Measurements from ENCODE around the gene AJM1. TPM values are rescaled to one million over a fixed set of nuclear protein-coding genes. Genes with fewer than 3 reads are reported as not detected.
"Not testable (repeated sequence)": the region's sequence is repeated elsewhere in the genome, so short reads cannot be mapped to it uniquely, and the experiment has no call there.

Gene AJM1
- total RNA-seq = 10 to 100 TPM; 11.5 to 17.1 TPM

DNA sequence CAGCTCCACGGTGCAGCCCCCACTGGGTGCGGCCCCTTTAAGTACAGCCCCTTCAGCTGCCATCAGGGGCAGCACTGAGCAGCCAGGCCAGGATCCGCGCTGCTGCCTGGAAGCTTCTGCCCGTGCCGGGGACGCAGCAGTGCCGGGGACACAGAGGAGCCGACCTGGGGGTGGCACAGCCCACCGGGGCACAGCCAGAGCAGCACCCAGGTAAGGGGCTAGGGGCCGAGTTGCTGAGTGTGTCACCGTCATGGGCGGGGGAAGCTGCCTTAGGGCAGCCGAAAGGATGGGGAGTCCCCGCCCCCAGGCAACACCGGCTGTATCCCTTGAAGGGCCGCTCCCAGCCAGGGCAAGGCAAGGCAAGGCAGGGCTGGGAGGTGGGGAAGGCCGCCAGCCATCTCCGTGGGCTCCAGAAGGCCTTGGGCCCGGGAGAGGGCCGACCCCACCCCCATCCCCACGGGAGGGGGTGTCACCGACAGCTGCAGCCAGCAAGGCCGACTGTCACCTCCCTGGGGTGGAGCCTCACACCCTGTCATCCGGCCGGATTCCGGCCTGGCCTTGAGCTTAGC is at the start of gene AJM1:
Gene AJM1 (plus strand): TSS at position 99 of the 569 bp plus-strand sequence. CDS start 1,937 bp downstream, outside the sequence.
- not testable (repeated sequence) for H3K36me3 ChIP-seq, H3K9me3 ChIP-seq
- peak within 1 kb of the TSS; percentile 1 to 44 for H3K9ac ChIP-seq (ENCODE audit: low read depth in 2 of 2, low read length in 2 of 2)
- peak; percentile 77 for DNase-seq
- TF ChIP-seq, protein P1, sequence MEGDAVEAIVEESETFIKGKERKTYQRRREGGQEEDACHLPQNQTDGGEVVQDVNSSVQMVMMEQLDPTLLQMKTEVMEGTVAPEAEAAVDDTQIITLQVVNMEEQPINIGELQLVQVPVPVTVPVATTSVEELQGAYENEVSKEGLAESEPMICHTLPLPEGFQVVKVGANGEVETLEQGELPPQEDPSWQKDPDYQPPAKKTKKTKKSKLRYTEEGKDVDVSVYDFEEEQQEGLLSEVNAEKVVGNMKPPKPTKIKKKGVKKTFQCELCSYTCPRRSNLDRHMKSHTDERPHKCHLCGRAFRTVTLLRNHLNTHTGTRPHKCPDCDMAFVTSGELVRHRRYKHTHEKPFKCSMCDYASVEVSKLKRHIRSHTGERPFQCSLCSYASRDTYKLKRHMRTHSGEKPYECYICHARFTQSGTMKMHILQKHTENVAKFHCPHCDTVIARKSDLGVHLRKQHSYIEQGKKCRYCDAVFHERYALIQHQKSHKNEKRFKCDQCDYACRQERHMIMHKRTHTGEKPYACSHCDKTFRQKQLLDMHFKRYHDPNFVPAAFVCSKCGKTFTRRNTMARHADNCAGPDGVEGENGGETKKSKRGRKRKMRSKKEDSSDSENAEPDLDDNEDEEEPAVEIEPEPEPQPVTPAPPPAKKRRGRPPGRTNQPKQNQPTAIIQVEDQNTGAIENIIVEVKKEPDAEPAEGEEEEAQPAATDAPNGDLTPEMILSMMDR (IDR thresholded peaks at IDR 0.05) = peak; percentile 80
- peak within 1 kb of the TSS; percentile 84 for H3K27ac ChIP-seq
- H3K4me1 ChIP-seq = peaks cover 36% of the 10 kb centered on the region
- H3K4me3 ChIP-seq = peak within 1 kb of the TSS; percentile 43
- peaks cover 19% of the 10 kb centered on the region for H3K27me3 ChIP-seq
- intact Hi-C loops (cut with DNase I) = loop anchor here (10.0 kb wide), 1 partner anchor 48 kb away; the partner anchor contains the start of genes CCDC183 and TMEM141

DNA sequence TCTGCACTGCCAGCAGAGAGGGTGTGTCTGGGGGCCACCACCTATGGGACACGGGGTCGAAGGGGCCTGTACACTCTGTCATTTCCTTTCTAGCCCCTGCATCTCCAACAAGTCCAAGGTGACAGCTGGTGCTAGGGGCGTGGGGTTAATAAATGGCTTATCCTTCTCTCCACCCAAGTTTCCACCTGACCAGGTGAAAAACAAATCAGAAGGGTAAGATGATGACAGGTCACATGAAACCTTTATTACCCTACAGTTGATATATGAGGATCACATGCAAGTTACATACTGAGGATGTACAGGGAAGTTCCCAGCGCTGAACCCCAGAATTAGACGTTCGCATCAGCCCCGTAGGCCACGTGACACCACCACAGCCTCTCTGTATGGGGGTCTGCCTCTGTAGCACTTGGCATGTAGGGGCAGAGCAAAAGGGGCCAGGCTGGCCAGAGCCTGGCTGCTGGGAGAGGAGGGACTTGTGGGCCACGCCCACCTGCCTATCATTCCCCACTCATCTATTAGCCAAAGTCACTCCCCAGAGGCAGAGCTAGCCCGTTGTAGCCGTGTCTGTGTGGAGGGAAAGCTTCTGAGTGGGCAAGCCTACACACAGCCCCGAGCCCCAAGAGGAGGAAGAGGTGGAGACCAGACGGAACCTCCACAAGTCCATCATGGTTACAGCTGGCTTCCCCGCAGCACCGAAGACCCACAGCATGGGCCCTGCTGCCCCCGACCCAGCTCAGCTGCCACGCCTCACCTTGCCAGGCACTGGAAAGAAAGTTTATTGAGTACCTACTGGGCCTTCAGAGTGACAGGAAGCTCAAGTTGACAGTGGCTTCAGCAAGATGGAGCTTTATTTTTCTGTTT is 49.0 kb upstream of the AJM1 start:
- TF ChIP-seq, protein P1 (IDR thresholded peaks at IDR 0.05) = no peak
- no peaks in the 10 kb centered on the region for H3K27me3 ChIP-seq
- H3K4me1 ChIP-seq = peaks cover 20% of the 10 kb centered on the region
- no peaks in the 10 kb centered on the region for H3K36me3 ChIP-seq
- H3K9me3 ChIP-seq = no peaks in the 10 kb centered on the region
- intact Hi-C loops (cut with DNase I) = loop anchor here (10.0 kb wide), 1 partner anchor 51 kb away; the partner anchor contains the start of genes AJM1 and PHPT1
- H3K27ac ChIP-seq = peak overlapping the region; percentile 90
- DNase-seq = peak; percentile 54
- no peak overlapping the region for H3K4me3 ChIP-seq
- H3K9ac ChIP-seq (ENCODE audit: low read depth in 2 of 2, low read length in 2 of 2) = peak overlapping the region in 1 of 2 donors; percentile 94

DNA sequence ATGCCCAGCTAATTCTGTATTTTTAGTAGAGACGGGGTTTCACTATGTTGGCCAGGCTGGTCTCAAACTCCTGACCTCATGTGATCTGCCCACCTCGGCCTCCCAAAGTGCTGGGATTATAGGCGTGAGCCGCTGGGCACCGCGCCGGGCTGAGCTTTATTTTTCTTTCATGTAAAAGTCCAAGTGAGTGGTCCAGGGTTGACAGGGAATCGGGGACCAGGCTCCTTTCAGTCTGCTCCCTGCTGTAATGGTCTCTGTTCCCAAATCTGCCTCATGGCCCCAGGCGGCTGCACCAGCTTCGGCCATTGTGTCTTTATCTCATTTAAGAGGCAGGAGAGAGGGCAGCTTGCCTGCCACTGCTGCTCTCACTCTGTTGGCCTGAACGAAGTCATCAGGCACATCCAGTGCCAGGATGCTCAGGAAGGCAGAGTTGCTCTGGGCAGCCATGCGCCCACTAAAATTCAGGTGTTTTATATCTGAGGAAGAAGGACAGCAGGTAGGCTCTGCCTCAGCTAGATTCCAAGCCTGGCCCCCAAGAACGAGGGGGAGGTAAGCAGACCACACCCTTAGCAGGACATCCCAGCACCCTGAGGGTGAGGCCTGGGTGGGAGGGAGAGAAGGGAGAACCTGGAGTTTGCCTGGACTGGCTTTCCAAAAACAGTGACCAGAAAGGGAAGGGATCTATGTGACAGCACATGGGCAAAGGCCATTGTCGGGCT is 47.8 kb upstream of the AJM1 start:
- Histone ChIP-seq H3K9me3 (no peaks in the 10 kb centered on the region), H3K27me3 (no peaks in the 10 kb centered on the region), H3K4me3 (no peak overlapping the region), H3K27ac (peak overlapping the region; percentile 90), H3K36me3 (no peaks in the 10 kb centered on the region), H3K9ac (ENCODE audit: low read depth in 2 of 2, low read length in 2 of 2) (peak overlapping the region in 1 of 2 donors; percentile 1), H3K4me1 (peaks cover 26% of the 10 kb centered on the region)
- intact Hi-C loops (cut with DNase I) = loop anchor here (10.0 kb wide), 1 partner anchor 50 kb away; the partner anchor contains the start of genes AJM1 and PHPT1
- TF ChIP-seq, protein P1 (IDR thresholded peaks at IDR 0.05) = no peak
- no peak for DNase-seq

DNA sequence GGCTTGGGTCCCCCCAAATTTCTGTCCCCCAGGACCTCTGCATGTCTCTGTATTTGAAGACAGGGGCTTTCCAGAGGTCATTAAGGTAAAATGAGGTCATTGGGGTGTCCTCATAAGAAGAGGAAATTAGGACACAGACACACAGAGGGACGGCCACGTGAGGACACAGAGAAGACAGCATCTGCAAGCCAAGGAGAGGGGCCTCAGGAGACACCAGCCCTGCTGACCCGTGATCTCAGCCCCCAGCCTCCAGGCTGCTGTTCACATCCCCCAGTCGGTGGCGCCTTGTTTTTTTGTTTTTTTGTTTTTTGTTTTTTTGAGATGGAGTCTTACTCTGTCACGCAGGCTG is 47.3 kb upstream of the AJM1 start:
- Histone ChIP-seq H3K9me3 (no peaks in the 10 kb centered on the region), H3K4me1 (peaks cover 24% of the 10 kb centered on the region), H3K36me3 (no peaks in the 10 kb centered on the region), H3K27ac (no peak overlapping the region), H3K9ac (ENCODE audit: low read depth in 2 of 2, low read length in 2 of 2) (peak overlapping the region in 1 of 2 donors; percentile 1), H3K27me3 (no peaks in the 10 kb centered on the region), H3K4me3 (no peak overlapping the region)
- intact Hi-C loops (cut with DNase I) = loop anchor here (10.0 kb wide), 1 partner anchor 50 kb away; the partner anchor contains the start of genes AJM1 and PHPT1
- no peak for DNase-seq
- TF ChIP-seq, protein P1 (IDR thresholded peaks at IDR 0.05) = no peak

DNA sequence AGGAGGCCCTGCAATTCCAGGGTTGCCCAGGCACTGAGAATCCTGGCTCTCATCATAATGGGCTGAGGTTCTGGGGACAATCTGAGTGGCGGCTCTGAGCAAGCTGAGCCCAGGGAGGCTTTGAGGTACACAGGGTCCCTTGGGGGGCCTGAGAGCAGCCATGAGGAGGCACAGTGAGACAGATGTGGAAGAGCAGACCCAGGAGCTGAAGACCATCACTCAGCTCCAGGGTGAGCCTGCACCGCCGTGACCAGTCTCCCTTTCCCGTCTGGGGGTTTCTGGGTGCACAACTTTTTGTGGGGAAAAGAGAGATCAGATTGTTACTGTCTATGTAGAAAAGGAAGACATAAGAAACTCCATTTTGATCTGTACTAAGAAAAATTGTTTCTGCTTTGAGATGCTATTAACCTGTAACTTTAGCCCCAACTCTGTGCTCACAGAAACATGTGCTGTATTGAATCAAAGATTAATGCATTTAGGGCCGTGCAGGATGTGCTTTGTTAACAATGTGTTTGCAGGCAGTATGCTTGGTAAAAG is 46.0 kb upstream of the AJM1 start, which contains the start of gene CCDC183:
Gene CCDC183 (plus strand): TSS at position 101 of the 537 bp plus-strand sequence. CDS start 60 bp downstream, at position 161.
- H3K4me3 ChIP-seq = no peak within 1 kb of the TSS
- TF ChIP-seq, protein P1 (IDR thresholded peaks at IDR 0.05) = no peak
- no peaks in the 10 kb centered on the region for H3K9me3 ChIP-seq
- no peak within 1 kb of the TSS for H3K27ac ChIP-seq
- no peaks in the 10 kb centered on the region for H3K36me3 ChIP-seq
- no peaks in the 10 kb centered on the region for H3K27me3 ChIP-seq
- intact Hi-C loops (cut with DNase I) = loop anchor here (10.0 kb wide), 1 partner anchor 48 kb away; the partner anchor contains the start of genes AJM1 and PHPT1
- peaks cover 22% of the 10 kb centered on the region for H3K4me1 ChIP-seq
- H3K9ac ChIP-seq (ENCODE audit: low read depth in 2 of 2, low read length in 2 of 2) = peak within 1 kb of the TSS; percentile 28 to 51
- DNase-seq = no peak

DNA sequence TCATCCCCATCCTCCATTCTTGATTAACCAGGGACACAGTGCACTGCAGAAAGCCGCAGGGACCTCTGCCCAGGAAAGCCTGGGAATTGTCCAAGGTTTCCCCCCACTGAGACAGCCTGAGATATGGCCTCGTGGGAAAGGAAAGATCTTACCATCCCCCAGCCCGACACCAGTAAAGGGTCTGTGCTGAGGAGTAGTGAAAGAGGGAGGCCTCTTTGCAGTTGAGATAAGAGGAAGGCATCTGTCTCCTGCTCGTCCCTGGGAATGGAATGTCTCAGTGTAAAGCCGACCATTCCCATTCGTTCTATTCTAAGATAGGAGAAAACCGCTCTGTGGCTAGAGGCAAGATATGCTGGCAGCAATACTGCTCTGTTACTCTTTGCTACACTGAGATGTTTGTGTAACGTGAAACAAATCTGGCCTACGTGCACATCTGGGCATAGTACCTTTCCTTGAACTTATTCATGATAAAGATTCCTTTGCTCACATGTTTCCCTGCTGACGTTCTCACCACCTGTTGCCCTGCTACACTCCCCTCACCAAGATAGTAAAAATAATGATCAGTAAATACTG is 45.4 kb upstream of the AJM1 start:
- H3K9me3 ChIP-seq; H3K27ac ChIP-seq; DNase-seq; H3K4me3 ChIP-seq; H3K27me3 ChIP-seq; H3K9ac ChIP-seq (ENCODE audit: low read depth in 2 of 2, low read length in 2 of 2); H3K36me3 ChIP-seq: not testable (repeated sequence)
- intact Hi-C loops (cut with DNase I) = loop anchor here (10.0 kb wide), 1 partner anchor 48 kb away; the partner anchor contains the start of genes AJM1 and PHPT1
- peaks cover 20% of the 10 kb centered on the region for H3K4me1 ChIP-seq
